Psoas muscle (tissue), 8 donors: ENCODE measurements around the gene TGFB2. TPM values are rescaled to one million over a fixed set of nuclear protein-coding genes. Genes with fewer than 3 reads are reported as not detected.

Source experiments
- ATAC-seq, 4 donors: fragments of 200-7000 bp; cut with Tn5 transposase; one replicate each; pipeline ENCODE4 v1.9.1; 2020; ENCODE audit warnings: moderate library complexity in 3 of 4, mild to moderate bottlenecking in 2 of 4
- DNase-seq, 2 donors: peaks; one replicate each; pipeline ENCODE4 v3.0.0-alpha.2; 2020
- H3K27ac ChIP-seq: fragments of 200-600 bp; one replicate; pipeline ENCODE4 v1.8.0; 2022
- H3K27me3 ChIP-seq, 3 donors: fragments of 200-600 bp in 1 of 3; one replicate each; pipeline versions ENCODE4 v1.6.1 to v1.8.0; 2013 to 2022; ENCODE audit warnings: low read length in 2 of 3, mild to moderate bottlenecking in 2 of 3, moderate library complexity in 1 of 3; ENCODE audit not compliant: insufficient read depth in 3 of 3
- H3K36me3 ChIP-seq, 2 donors: fragments of 200-600 bp in 1 of 2; one replicate each; pipeline versions ENCODE4 v1.6.1 to v1.8.0; 2013 to 2022; ENCODE audit warnings: low read depth in 1 of 2, mild to moderate bottlenecking in 1 of 2, moderate library complexity in 1 of 2; ENCODE audit not compliant: insufficient read depth in 1 of 2
- H3K4me1 ChIP-seq: fragments of 200-600 bp; one replicate; pipeline ENCODE4 v1.8.0; 2022
- H3K4me3 ChIP-seq: fragments of 200-600 bp; one replicate; pipeline ENCODE4 v1.8.0; 2022; ENCODE audit warnings: mild to moderate bottlenecking
- H3K9me3 ChIP-seq: fragments of 200-600 bp; one replicate; pipeline ENCODE4 v1.8.0; 2022
- CTCF ChIP-seq: fragments of 200-600 bp; IDR thresholded peaks from one replicate; pipeline ENCODE4 v1.8.0; 2022; ENCODE audit warnings: antibody characterized with exemption
- WGBS, 3 donors: extraction: QIAGEN DNeasy Blood & Tissue Kit; methylation state at CpG; one replicate each; pipeline versions ENCODE4 v1.1.6 to v1.1.7; 2013; 5-methylcytosine and 5-hydroxymethylcytosine counted together
- intact Hi-C, 2 donors: fragments of 100-400 bp; cut with DNase I; formaldehyde crosslinking; loops; one replicate each; pipeline versions ENCODE4 v1.11.0 to v1.14.2; 2022
- polyA plus RNA-seq, 3 donors: library from polyadenylated mRNA; stranded (reverse); fragments of 200-250 nt; gene quantifications; one replicate each; pipeline ENCODE4 v1.2.3, GENCODE V29; 2013
- total RNA-seq, 4 donors: library from RNA; stranded (reverse); fragmentation: NEBNext Ultra II Directional in 2 of 4; extraction: Animal tissue kit (Norgen Biotek cat#: 25700) in 2 of 4; gene quantifications; one replicate each; pipeline versions ENCODE4 v1.2.1 to v1.2.4, GENCODE V29; 2021 to 2023
- donor health status: healthy with polysubstance abuse.
- donor health status: DM: no; HTN: no; CAD: no; lungs with moderate emphysema.
- donor health status: Bipolar disorder and iron deficiency.
- donor health status: healthy.
- donor health status: DM: yes; HTN: yes; CAD: no.
- donor health status: DM: no; HTN: no; CAD: no.
- donor health status: DM: no; HTN: no; CAD: no.
- donor health status: DM: yes; HTN: yes; CAD: no.

Gene TGFB2
- total and polyA plus RNA-seq, 7 donors, result 0.43 to 35.4 (median 5.1) TPM

GRCh38 chr1:218456444-218456843 is 111.3 kb downstream of the TGFB2 start:
- 94 to 97% (median 95%) methylated on average over 3 of the region's 3 CpGs for WGBS, 3 donors
- no peak for TF ChIP-seq CTCF
- ATAC-seq (no peak), DNase-seq (no peak)
- no peaks in the 10 kb centered on the region for H3K9me3 ChIP-seq
- intact Hi-C loops, result no loop called here
- H3K27me3 ChIP-seq, result no peaks in the 10 kb centered on the region
- H3K4me3 ChIP-seq, result no peak overlapping the region
- H3K27ac ChIP-seq, result no peak overlapping the region
- H3K36me3 ChIP-seq, result no peaks in the 10 kb centered on the region
- peaks cover 26% of the 10 kb centered on the region for H3K4me1 ChIP-seq

- TF ChIP-seq CTCF, result no peak
- Histone ChIP-seq H3K36me3 (no peaks in the 10 kb centered on the region), H3K27ac (peak overlapping the region; percentile 76), H3K9me3 (no peaks in the 10 kb centered on the region), H3K4me3 (no peak overlapping the region), H3K27me3 (no peaks in the 10 kb centered on the region), H3K4me1 (peaks cover 47% of the 10 kb centered on the region)
- ATAC-seq (peak in 1 of 4 donors; percentile 27), DNase-seq (peak in 1 of 2 donors; percentile 14)
- 47 to 55% (median 51%) methylated on average over 8 of the region's 8 CpGs for WGBS, 3 donors
- intact Hi-C loops, result no loop called here
Observed at GRCh38 chr1:218459450-218459849, 114.3 kb downstream of the TGFB2 start.

GRCh38 chr1:218459878-218460711 is 115.0 kb downstream of the TGFB2 start:
- Histone ChIP-seq H3K36me3 (no peaks in the 10 kb centered on the region), H3K9me3 (no peaks in the 10 kb centered on the region), H3K4me3 (peak overlapping the region; percentile 12), H3K27me3 (no peaks in the 10 kb centered on the region), H3K27ac (peak overlapping the region; percentile 76), H3K4me1 (peaks cover 47% of the 10 kb centered on the region)
- TF ChIP-seq CTCF, result no peak
- ATAC-seq, result peak; percentile 69 to 72 (median 72)
- WGBS, 3 donors, result 8 to 9% (median 8%) methylated on average over 6 of the region's 6 CpGs
- intact Hi-C loops, result loop anchor here (5.0 to 10.0 kb wide), 2 partner anchors 85 to 712 kb away; partner anchors contain the start of gene LYPLAL1 (in 1 of the 2)
- DNase-seq, result no peak

GRCh38 chr1:218461351-218461750 is 116.2 kb downstream of the TGFB2 start:
- 82 to 90% (median 87%) methylated on average over 1 of the region's 1 CpG for WGBS, 3 donors
- Histone ChIP-seq H3K4me3 (no peak overlapping the region), H3K27me3 (no peaks in the 10 kb centered on the region), H3K36me3 (no peaks in the 10 kb centered on the region), H3K27ac (peak overlapping the region; percentile 76), H3K9me3 (no peaks in the 10 kb centered on the region), H3K4me1 (peaks cover 54% of the 10 kb centered on the region)
- no peak for ATAC-seq
- TF ChIP-seq CTCF, result no peak
- intact Hi-C loops, result loop anchor here (5.0 to 10.0 kb wide), 2 partner anchors 87 to 711 kb away; partner anchors contain the start of gene LYPLAL1 (in 1 of the 2)
- DNase-seq, result no peak
